ENCODE measurements around the gene DUSP18.
"Not testable (repeated sequence)": the region's sequence is repeated elsewhere in the genome, so short reads cannot be mapped to it uniquely, and the experiment has no call there.

DNA sequence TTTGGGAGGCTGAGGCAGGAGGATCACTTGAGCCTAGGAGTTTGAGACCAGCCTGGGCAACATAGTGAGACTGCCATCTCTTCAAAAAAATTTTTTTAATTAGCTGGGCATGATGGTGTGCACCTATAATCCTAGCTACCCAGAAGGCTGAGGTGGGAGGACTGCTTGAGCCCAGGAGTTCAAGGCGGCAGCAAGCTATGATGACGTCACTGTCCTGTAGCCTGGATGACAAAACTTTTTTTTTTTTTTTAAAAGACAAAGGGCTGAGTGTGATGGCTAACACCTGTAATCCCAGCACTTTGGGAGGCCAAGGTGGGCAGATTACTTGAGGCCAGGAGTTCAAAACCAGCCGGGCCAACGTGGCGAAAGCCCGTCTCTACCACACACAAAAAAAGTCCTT, 47.8 kb downstream of the DUSP18 start:
- TF ChIP-seq, protein P1, sequence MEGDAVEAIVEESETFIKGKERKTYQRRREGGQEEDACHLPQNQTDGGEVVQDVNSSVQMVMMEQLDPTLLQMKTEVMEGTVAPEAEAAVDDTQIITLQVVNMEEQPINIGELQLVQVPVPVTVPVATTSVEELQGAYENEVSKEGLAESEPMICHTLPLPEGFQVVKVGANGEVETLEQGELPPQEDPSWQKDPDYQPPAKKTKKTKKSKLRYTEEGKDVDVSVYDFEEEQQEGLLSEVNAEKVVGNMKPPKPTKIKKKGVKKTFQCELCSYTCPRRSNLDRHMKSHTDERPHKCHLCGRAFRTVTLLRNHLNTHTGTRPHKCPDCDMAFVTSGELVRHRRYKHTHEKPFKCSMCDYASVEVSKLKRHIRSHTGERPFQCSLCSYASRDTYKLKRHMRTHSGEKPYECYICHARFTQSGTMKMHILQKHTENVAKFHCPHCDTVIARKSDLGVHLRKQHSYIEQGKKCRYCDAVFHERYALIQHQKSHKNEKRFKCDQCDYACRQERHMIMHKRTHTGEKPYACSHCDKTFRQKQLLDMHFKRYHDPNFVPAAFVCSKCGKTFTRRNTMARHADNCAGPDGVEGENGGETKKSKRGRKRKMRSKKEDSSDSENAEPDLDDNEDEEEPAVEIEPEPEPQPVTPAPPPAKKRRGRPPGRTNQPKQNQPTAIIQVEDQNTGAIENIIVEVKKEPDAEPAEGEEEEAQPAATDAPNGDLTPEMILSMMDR (IDR thresholded peaks at IDR 0.05): not testable (repeated sequence)
- TF ChIP-seq POLR2AphosphoS5 (IDR thresholded peaks at IDR 0.05): not testable (repeated sequence)

Data from breast epithelium (tissue), 3 donors.